Measurements from ENCODE around the gene GJB1. TPM values are rescaled to one million over a fixed set of nuclear protein-coding genes. Genes with fewer than 3 reads are reported as not detected.

GJB1 gene
- total RNA-seq: not detected in 2 replicates

GRCh38 chrX:71222929-71223328 is at the start of gene GJB1:
Gene GJB1, plus strand, starts transcription at chrX:71223224. Its CDS starts 484 bp downstream, at chrX:71223708.

GRCh38 chrX:71254092-71254963 is 31.3 kb downstream of the GJB1 start, which contains the start of gene ZMYM3:
Gene ZMYM3, minus strand, starts transcription at chrX:71254140. Its CDS starts 885 bp downstream, at chrX:71253255.

Other genes starting within 250 kb of the GJB1 start
- gene SNX12, start 154.9 kb upstream of the GJB1 start, total RNA-seq: 85.9 and 90.5 TPM in 2 replicates
- 3.7 and 4.3 TPM in 2 replicates for gene FOXO4, start 127.4 kb upstream of the GJB1 start, total RNA-seq
- gene CXorf65, start 116.5 kb upstream of the GJB1 start, total RNA-seq: not detected in 2 replicates
- 1.3 and 1.9 TPM in 2 replicates for gene IL2RG, start 111.6 kb upstream of the GJB1 start, total RNA-seq
- gene MED12, start 104.6 kb upstream of the GJB1 start, total RNA-seq: 18.5 and 22.7 TPM in 2 replicates
- 0.05 TPM in 1 of 2 replicates, not detected in the other for gene NLGN3, start 78.4 kb upstream of the GJB1 start, total RNA-seq
- 15.3 and 15.6 TPM in 2 replicates for gene ZMYM3, start 30.9 kb downstream of the GJB1 start, total RNA-seq
- 283 TPM in 2 replicates for gene NONO, start 60.4 kb downstream of the GJB1 start, total RNA-seq
- gene ITGB1BP2, start 78.5 kb downstream of the GJB1 start, total RNA-seq: 0.20 and 1.00 TPM in 2 replicates
- 10.4 and 12.4 TPM in 2 replicates for gene TAF1, start 143.1 kb downstream of the GJB1 start, total RNA-seq